Left lung (tissue), 10 donors: Measurements from ENCODE around the gene XPC. TPM values are rescaled to one million over a fixed set of nuclear protein-coding genes. Genes with fewer than 3 reads are reported as not detected.

Source experiments
- ATAC-seq: fragments of 200-7000 bp; cut with Tn5 transposase; one replicate; pipeline ENCODE4 v1.9.1; 2020; ENCODE audit warnings: moderate library complexity
- DNase-seq, 4 donors: peaks; one replicate each; pipeline ENCODE4 v3.0.0-alpha.2; 2013 to 2020
- H3K27ac ChIP-seq, 2 donors: fragments of 200-600 bp; sonication (generic) in 1 of 2; one replicate each; pipeline versions ENCODE4 v1.5.0 to v1.8.0; 2020 to 2021
- H3K27me3 ChIP-seq, 2 donors: fragments of 200-600 bp; sonication (generic) in 1 of 2; one replicate each; pipeline versions ENCODE4 v1.5.0 to v1.8.0; 2020 to 2021
- H3K36me3 ChIP-seq, 2 donors: fragments of 200-600 bp; sonication (generic) in 1 of 2; one replicate each; pipeline versions ENCODE4 v1.5.0 to v1.8.0; 2020 to 2021
- H3K4me1 ChIP-seq, 2 donors: fragments of 200-600 bp; one replicate each; pipeline ENCODE4 v1.8.0; 2021
- H3K4me3 ChIP-seq, 2 donors: fragments of 200-600 bp; sonication (generic) in 1 of 2; one replicate each; pipeline versions ENCODE4 v1.5.0 to v1.8.0; 2020 to 2021; ENCODE audit warnings: mild to moderate bottlenecking in 1 of 2
- H3K9me3 ChIP-seq, 2 donors: fragments of 200-600 bp; sonication (generic) in 1 of 2; one replicate each; pipeline versions ENCODE4 v1.5.0 to v1.8.0; 2020 to 2021
- CTCF ChIP-seq, 2 donors: fragments of 200-600 bp; sonication (generic) in 1 of 2; IDR thresholded peaks; one replicate each; pipeline versions ENCODE4 v1.5.0 to v1.8.0; 2021; ENCODE audit warnings: antibody characterized with exemption in 2 of 2
- intact Hi-C, 2 donors: fragments of 100-400 bp; cut with DNase I; formaldehyde crosslinking; loops; one replicate each; pipeline versions ENCODE4 v1.11.2 to v1.14.2; 2022
- polyA plus RNA-seq, 6 donors: library from polyadenylated mRNA; unstranded; fragments of 120-200 nt; gene quantifications; one replicate each; pipeline ENCODE4 v1.2.1, GENCODE V29; 2013; ENCODE audit not compliant: insufficient read length in 6 of 6
- total RNA-seq, 2 donors: library from RNA; stranded (reverse); fragmentation: NEBNext Ultra II Directional; extraction: Animal tissue kit (Norgen Biotek cat#: 25700); gene quantifications; one replicate each; pipeline ENCODE4 v1.2.1, GENCODE V29; 2021
- donor health status: DM: no; HTN: yes; CAD: no.
- donor health status: DM: no; HTN: no; CAD: no.

Gene XPC
- total and polyA plus RNA-seq, 8 donors, result 23.9 to 47.6 (median 43.2) TPM

GRCh38 chr3:14172496-14172895 is 5.9 kb downstream of the XPC start:
- no peak for DNase-seq
- H3K4me3 ChIP-seq, result no peak overlapping the region
- H3K27ac ChIP-seq, result no peak overlapping the region
- ATAC-seq, result no peak
- intact Hi-C loops, result no loop called here
- H3K27me3 ChIP-seq, result no peaks in the 10 kb centered on the region
- peaks cover 0 to 53% of the 10 kb centered on the region in 2 donors for H3K36me3 ChIP-seq
- no peak for TF ChIP-seq CTCF (IDR thresholded peaks at IDR 0.05)
- peaks cover 7 to 25% of the 10 kb centered on the region in 2 donors for H3K4me1 ChIP-seq
- H3K9me3 ChIP-seq, result no peaks in the 10 kb centered on the region

- H3K4me3 ChIP-seq, result no peak overlapping the region
- no peaks in the 10 kb centered on the region for H3K27me3 ChIP-seq
- no peak overlapping the region for H3K27ac ChIP-seq
- H3K4me1 ChIP-seq, result peaks cover 0 to 7% of the 10 kb centered on the region in 2 donors
- intact Hi-C loops, result no loop called here
- H3K36me3 ChIP-seq, result peaks cover 0 to 72% of the 10 kb centered on the region in 2 donors
- no peak for TF ChIP-seq CTCF (IDR thresholded peaks at IDR 0.05)
- no peaks in the 10 kb centered on the region for H3K9me3 ChIP-seq
- no peak for ATAC-seq
- DNase-seq, result no peak
Measured at GRCh38 chr3:14170531-14171159, 7.8 kb downstream of the XPC start.

GRCh38 chr3:14169871-14170270 is 8.5 kb downstream of the XPC start:
- no peak overlapping the region for H3K27ac ChIP-seq
- no peaks in the 10 kb centered on the region for H3K9me3 ChIP-seq
- H3K36me3 ChIP-seq, result peaks cover 0 to 79% of the 10 kb centered on the region in 2 donors
- no peaks in the 10 kb centered on the region for H3K27me3 ChIP-seq
- DNase-seq, result no peak
- TF ChIP-seq CTCF (IDR thresholded peaks at IDR 0.05), result no peak
- ATAC-seq, result no peak
- H3K4me1 ChIP-seq, result no peaks in the 10 kb centered on the region
- intact Hi-C loops, result no loop called here
- H3K4me3 ChIP-seq, result no peak overlapping the region

DNA sequence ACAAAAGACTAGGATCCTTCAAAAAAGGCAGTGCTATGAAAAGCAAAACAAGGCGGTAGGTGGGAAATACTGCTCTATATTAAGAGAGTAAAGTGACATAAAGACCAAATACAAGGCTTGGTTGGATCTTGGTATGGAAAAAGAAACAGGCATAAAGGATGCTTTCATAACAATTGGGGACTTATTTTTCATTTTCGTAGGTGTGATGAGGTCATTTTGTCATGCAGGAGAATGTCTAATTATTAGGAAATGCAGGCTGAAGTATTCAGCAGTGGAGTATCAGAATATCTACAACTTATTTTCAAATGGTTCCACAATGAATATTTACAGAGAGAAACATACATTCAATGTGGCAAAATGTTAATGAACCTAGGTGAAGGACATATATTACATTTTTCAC is 9.0 kb downstream of the XPC start:
- no peak for ATAC-seq
- Histone ChIP-seq H3K4me3 (no peak overlapping the region), H3K27ac (no peak overlapping the region), H3K4me1 (no peaks in the 10 kb centered on the region), H3K36me3 (peaks cover 0 to 84% of the 10 kb centered on the region in 2 donors), H3K9me3 (no peaks in the 10 kb centered on the region), H3K27me3 (no peaks in the 10 kb centered on the region)
- intact Hi-C loops, result no loop called here
- TF ChIP-seq CTCF (IDR thresholded peaks at IDR 0.05), result no peak
- DNase-seq, result no peak

DNA sequence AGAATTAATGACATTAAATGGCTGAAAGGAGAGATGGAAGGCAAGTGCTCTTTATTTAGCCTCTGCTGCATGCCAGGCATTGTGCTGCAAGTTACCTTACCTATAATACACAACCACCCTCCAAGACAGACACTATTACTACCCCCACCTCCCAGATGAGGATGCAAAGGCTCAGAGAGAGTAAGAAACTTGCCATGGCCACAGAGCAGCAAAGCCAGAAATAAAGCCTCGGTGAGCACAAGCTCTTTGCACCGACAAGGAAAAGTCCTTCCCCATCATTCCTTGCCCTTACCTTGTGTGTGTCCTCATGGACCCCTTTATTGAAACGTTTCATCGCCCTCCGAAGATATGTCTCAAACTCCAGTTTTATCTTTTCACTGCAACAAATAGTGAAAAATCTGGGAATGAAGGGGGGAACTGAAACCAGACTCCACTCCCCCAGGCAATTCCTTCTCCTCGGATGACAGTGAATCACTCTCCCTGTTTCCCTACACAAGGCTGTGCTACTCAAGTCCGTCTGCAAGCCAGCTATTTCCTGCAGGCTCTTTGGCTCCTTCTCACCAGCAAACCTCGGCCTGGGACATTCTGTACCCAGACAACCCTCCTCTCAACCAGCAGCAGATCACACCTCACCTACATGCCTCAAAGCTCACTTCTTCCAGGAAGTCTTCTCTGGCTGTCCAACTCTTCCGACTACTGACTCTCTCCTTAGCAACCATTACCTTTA is 11.4 kb downstream of the XPC start:
- DNase-seq (no peak), ATAC-seq (no peak)
- Histone ChIP-seq H3K36me3 (peaks cover 0 to 100% of the 10 kb centered on the region in 2 donors), H3K27me3 (no peaks in the 10 kb centered on the region), H3K4me3 (no peak overlapping the region), H3K4me1 (no peaks in the 10 kb centered on the region), H3K9me3 (peaks cover 0 to 2% of the 10 kb centered on the region in 2 donors), H3K27ac (no peak overlapping the region)
- no peak for TF ChIP-seq CTCF (IDR thresholded peaks at IDR 0.05)
- intact Hi-C loops, result no loop called here
